ENCODE data around the gene CEMIP2.

CEMIP2 gene

DNA sequence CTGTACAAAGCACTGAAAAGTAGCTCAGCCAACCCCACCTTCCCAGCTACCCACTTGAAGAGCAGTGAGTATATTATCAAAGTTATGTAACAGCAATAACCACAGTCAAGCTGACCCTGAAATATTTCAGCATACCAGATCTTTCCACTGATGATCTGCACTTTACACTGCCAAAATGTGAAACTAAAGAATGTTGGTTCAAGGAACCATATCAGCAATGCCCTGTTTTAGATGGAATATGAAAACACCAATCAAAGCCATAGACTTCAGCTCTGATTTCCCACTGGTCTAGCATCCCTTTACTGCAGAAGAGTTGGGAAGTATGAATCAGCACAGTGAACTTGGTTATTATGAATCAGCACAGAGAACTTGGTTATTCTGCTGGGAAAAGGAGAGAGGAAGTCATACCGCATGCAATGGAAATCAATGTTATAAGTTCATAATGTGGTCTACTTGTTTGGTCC is 20.0 kb downstream of the CEMIP2 start:
- Histone ChIP-seq H3K4me3 (replicated peaks; ENCODE audit: insufficient read depth, low read length) (no peak overlapping the region), H3K27me3 (ENCODE audit: insufficient read depth, poor library complexity, severe bottlenecking) (no peaks in the 10 kb centered on the region), H3K27ac (replicated peaks) (peak overlapping the region; percentile 3)
- DNase-seq (ENCODE audit: low read depth in 1 of 2, low spot score in 1 of 2) = peak in 1 of 2 experiments; percentile 20
- no peak for TF ChIP-seq POLR2AphosphoS5 (IDR thresholded peaks at IDR 0.05; ENCODE audit: low read depth)
- TF ChIP-seq SPI1 (IDR thresholded peaks at IDR 0.05; ENCODE audit: borderline replicate concordance, low read depth) = peak; percentile 73

DNA sequence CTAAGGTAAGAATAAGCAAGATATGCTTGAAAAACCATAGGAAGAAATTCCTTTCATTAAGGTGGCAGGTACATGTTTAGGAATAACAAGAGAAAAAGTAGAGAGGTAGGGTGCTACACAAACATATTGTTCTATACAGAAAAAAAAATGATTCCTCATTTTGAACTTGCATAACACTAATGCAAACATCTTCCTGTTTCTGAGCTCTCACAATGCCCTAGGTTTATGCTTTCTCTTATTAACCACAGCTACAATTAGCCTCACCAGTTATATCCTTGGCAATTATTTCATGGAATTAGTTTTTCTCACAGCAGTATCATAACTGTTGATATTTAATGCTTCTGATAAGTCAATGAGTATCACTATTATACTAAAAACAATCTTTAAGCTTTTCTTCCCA is 20.7 kb downstream of the CEMIP2 start:
- peak overlapping the region; percentile 3 for H3K27ac ChIP-seq (replicated peaks)

DNA sequence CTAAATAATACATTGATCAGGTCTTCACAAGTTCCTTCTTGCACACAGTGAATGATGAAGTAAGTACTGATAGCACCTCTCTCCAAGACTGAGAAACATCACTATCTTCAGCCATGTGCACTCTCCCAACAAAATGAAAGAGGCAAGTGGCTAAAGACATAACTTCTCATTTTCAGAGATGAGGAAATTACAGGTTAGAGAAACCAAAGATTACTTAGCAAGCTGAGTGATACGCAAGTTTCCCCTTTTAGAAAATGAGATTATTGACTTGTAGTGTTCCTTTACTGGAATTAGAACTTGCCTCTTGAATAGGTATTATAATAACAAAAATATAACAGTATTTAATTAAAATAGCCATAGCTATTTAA is 21.6 kb downstream of the CEMIP2 start:
- no peaks in the 10 kb centered on the region for H3K27me3 ChIP-seq (ENCODE audit: insufficient read depth, poor library complexity, severe bottlenecking)
- TF ChIP-seq GABPA (IDR thresholded peaks at IDR 0.05; ENCODE audit: low read depth) = no peak
- TF ChIP-seq, protein P1, sequence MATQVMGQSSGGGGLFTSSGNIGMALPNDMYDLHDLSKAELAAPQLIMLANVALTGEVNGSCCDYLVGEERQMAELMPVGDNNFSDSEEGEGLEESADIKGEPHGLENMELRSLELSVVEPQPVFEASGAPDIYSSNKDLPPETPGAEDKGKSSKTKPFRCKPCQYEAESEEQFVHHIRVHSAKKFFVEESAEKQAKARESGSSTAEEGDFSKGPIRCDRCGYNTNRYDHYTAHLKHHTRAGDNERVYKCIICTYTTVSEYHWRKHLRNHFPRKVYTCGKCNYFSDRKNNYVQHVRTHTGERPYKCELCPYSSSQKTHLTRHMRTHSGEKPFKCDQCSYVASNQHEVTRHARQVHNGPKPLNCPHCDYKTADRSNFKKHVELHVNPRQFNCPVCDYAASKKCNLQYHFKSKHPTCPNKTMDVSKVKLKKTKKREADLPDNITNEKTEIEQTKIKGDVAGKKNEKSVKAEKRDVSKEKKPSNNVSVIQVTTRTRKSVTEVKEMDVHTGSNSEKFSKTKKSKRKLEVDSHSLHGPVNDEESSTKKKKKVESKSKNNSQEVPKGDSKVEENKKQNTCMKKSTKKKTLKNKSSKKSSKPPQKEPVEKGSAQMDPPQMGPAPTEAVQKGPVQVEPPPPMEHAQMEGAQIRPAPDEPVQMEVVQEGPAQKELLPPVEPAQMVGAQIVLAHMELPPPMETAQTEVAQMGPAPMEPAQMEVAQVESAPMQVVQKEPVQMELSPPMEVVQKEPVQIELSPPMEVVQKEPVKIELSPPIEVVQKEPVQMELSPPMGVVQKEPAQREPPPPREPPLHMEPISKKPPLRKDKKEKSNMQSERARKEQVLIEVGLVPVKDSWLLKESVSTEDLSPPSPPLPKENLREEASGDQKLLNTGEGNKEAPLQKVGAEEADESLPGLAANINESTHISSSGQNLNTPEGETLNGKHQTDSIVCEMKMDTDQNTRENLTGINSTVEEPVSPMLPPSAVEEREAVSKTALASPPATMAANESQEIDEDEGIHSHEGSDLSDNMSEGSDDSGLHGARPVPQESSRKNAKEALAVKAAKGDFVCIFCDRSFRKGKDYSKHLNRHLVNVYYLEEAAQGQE (IDR thresholded peaks at IDR 0.05; ENCODE audit: insufficient replicate concordance, low read depth) = no peak
- no peak for TF ChIP-seq SPI1 (IDR thresholded peaks at IDR 0.05; ENCODE audit: borderline replicate concordance, low read depth)
- TF ChIP-seq POLR2AphosphoS5 (IDR thresholded peaks at IDR 0.05; ENCODE audit: low read depth) = no peak
- no peak overlapping the region for H3K27ac ChIP-seq (replicated peaks)
- DNase-seq (ENCODE audit: low read depth in 1 of 2, low spot score in 1 of 2) = peak in 1 of 2 experiments; percentile 60
- no peak overlapping the region for H3K4me3 ChIP-seq (replicated peaks; ENCODE audit: insufficient read depth, low read length)

More for the DNA sequence above, 20.7 kb downstream of the CEMIP2 start:
- no peak overlapping the region for H3K4me3 ChIP-seq (replicated peaks; ENCODE audit: insufficient read depth, low read length)
- TF ChIP-seq, protein P2, sequence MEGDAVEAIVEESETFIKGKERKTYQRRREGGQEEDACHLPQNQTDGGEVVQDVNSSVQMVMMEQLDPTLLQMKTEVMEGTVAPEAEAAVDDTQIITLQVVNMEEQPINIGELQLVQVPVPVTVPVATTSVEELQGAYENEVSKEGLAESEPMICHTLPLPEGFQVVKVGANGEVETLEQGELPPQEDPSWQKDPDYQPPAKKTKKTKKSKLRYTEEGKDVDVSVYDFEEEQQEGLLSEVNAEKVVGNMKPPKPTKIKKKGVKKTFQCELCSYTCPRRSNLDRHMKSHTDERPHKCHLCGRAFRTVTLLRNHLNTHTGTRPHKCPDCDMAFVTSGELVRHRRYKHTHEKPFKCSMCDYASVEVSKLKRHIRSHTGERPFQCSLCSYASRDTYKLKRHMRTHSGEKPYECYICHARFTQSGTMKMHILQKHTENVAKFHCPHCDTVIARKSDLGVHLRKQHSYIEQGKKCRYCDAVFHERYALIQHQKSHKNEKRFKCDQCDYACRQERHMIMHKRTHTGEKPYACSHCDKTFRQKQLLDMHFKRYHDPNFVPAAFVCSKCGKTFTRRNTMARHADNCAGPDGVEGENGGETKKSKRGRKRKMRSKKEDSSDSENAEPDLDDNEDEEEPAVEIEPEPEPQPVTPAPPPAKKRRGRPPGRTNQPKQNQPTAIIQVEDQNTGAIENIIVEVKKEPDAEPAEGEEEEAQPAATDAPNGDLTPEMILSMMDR (IDR thresholded peaks at IDR 0.05; ENCODE audit: insufficient read depth, low read length) = no peak
- TF ChIP-seq SPI1 (IDR thresholded peaks at IDR 0.05; ENCODE audit: borderline replicate concordance, low read depth) = no peak
- TF ChIP-seq, protein P1 (IDR thresholded peaks at IDR 0.05; ENCODE audit: insufficient replicate concordance, low read depth) = no peak
- no peak for TF ChIP-seq POLR2AphosphoS5 (IDR thresholded peaks at IDR 0.05; ENCODE audit: low read depth)
- no peak for TF ChIP-seq GABPA (IDR thresholded peaks at IDR 0.05; ENCODE audit: low read depth)
- DNase-seq (ENCODE audit: low read depth in 1 of 2, low spot score in 1 of 2) = no peak
- H3K27me3 ChIP-seq (ENCODE audit: insufficient read depth, poor library complexity, severe bottlenecking) = no peaks in the 10 kb centered on the region

DNA sequence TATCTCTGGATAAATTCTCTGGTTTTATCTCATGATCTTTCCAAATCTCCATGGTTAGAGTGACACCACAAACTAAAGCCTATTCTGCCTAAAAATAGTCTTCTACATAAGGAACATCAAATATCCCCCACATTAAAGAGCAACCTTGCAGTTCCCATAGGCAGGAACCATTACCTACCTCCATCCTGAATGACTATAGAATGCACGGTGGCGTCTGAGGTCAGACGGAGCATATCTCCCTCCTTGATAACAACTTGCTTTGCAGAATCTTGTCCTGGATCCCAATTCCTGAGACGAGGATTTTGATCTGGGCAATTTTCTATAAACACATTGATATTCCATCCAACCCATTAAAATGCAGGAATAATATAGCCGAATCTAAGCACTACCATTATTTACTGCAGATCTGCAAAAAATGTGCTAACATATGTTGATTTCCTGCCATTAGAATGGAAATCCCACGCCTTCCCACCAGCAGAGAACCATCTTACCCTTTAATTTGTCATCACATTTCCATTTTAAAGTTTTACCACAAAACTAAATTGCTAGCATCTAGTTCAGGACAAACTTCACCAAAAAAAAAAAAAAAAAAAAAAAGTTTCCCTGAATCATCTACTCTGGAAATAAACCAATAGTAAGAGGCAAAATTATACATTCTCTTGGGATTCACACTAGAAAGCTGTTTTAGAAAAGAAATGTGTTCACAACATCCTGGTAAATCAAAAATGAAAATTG is 22.1 kb downstream of the CEMIP2 start:
- Histone ChIP-seq H3K4me3 (replicated peaks; ENCODE audit: insufficient read depth, low read length) (no peak overlapping the region), H3K27me3 (ENCODE audit: insufficient read depth, poor library complexity, severe bottlenecking) (no peaks in the 10 kb centered on the region), H3K27ac (replicated peaks) (no peak overlapping the region)
- DNase-seq (ENCODE audit: low read depth in 1 of 2, low spot score in 1 of 2) = no peak
- TF ChIP-seq SPI1 (IDR thresholded peaks at IDR 0.05; ENCODE audit: borderline replicate concordance, low read depth) = no peak
- no peak for TF ChIP-seq POLR2AphosphoS5 (IDR thresholded peaks at IDR 0.05; ENCODE audit: low read depth)
- TF ChIP-seq GABPA (IDR thresholded peaks at IDR 0.05; ENCODE audit: low read depth) = no peak
- TF ChIP-seq, protein P2 (IDR thresholded peaks at IDR 0.05; ENCODE audit: insufficient read depth, low read length) = no peak
- TF ChIP-seq, protein P1 (IDR thresholded peaks at IDR 0.05; ENCODE audit: insufficient replicate concordance, low read depth) = no peak

Measured in HL-60 (cell line).